GM19452 (cell line): ENCODE data around the gene ANKS1A.
"Not testable (repeated sequence)": the region's sequence is repeated elsewhere in the genome, so short reads cannot be mapped to it uniquely, and the experiment has no call there.

ENCODE experiments used
- ATAC-seq: cut with Tn5 transposase; IDR thresholded peaks from one replicate; pipeline ENCODE4 v1.9.1; 2021; ENCODE audit not compliant: unreplicated experiment

Gene ANKS1A

DNA sequence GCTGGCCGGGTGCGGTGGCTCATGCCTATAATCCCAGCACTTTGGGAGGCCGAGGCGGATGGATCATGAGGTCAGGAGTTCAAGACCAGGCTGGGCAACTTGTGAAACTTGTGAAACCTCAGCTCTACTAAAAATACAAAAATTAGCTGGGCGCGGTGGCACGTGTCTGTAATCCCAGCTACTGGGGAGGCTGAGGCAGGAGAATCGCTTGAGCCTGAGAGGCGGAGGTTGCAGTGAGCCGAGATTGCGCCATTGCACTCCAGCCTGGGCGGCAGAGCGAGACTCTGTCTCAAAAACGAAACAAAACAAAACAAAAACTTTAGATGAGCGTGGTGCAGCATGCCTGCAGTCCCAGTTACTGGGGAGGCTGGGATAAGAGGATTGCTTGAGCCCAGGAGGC, 3.2 kb upstream of the ANKS1A start:
- ATAC-seq = not testable (repeated sequence)

DNA sequence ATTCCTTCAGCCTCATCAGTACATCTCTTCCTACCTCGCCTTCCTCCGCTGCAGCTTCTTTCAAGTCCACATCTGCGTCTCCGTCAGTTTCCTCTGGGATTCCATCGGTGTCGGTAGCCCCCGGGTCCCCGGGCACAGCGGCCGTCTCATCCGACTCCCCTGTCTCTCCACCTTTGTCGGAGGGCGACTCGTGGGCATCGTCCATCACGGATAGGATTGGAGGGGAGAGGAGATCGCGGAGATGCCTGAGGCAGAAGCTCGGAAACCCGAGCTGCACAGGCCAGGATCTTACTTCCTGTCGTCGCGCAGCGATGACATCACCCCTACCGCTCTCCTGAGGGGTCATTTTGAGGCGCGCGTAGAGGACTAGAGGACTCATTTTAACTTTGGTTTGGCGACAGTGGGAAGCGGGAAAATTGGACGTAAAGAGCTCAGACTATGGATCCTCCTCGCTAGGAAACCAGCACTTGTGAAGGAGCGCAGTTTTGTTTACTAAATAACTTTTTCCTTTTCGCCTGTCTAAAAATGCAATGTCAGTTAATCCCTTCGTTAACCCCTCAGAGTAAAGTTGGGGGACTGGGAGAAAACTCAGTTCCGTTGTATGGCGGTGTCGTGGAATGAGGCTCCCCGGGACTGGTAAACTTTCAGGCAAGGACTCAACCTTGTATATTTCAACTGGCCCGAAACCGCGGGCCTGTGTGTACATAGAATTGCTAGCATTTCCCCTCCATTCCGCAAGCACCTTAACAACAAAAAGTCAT, 1.1 kb upstream of the ANKS1A start, which contains the start of gene TAF11:
TAF11 (minus strand) TSS at position 290 of the 761 bp plus-strand sequence; CDS start at position 205, 85 bp downstream.
- peak; percentile 68 for ATAC-seq

DNA sequence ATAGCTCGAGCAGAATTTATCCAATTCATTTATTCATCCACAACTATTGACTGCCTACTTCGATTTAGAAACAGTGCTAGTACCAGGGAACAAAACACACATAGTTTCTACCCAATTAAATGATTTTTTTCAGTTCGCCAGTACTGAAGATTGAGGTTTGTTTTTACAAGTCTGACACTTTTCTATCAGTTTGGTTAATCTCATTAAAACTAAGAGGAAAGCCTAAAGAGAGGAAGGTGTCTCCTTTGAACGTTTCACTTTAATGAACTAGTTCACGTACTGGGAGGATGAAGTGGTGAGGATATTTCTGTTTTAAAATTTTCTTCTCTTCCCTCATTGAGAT, 570 bp upstream of the ANKS1A start:
- ATAC-seq = no peak

DNA sequence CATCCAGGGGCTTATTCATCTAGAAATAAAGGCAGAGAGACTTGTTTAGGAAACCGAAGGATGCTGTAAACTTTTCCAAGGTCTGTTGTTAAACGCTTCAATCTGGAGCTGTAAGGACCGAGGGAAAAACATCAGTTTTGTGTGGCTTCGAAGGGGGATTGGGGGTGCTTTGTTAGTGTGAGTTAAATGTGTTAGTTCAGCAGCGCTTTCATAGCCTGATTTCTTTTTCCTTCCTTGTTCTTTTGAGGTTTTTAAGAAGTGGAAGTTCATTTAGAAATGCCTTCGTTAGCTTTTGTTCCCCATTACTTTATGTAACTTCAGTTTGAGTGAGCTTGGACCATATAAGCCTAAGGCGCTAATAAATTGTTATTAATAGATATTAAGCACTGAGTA, 1.5 kb downstream of the ANKS1A start:
- no peak for ATAC-seq

DNA sequence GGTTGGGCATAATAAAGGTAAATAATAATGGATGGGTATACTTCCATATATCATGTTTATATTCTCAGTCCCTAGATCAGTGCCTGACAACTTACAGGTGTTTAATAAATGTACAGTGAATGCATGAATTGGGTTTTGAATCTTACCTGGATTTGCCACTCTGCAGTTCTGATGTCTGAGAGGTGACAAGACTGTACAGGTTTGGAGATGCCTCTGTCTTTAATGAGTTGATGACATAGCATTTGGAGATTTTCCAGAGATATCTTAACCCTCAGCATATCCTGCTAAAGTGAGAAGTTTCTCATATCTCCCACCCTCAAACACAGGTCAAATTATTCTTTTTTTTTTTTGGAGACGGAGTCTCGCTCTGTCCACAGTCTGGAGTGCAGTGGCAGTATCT, 2.2 kb downstream of the ANKS1A start:
- no peak for ATAC-seq

DNA sequence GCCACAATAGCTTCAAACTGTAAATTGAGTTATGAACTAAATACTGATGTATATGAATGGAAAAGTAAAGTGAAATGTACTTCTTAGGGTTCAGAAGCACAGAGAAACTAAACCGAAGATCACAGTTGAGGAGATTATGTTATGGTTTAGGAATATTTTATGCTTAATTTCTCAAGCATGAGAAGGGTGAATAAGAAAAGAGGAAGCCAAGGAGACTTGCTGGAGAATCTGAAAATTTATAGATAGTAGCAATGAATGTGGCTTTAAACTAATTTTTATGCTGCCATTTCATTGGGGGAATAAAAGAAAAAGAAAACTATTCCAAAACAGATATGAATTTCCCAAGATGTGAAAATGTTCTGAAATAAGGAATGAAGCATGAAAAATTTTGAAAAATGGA, 5.6 kb downstream of the ANKS1A start:
- no peak for ATAC-seq

DNA sequence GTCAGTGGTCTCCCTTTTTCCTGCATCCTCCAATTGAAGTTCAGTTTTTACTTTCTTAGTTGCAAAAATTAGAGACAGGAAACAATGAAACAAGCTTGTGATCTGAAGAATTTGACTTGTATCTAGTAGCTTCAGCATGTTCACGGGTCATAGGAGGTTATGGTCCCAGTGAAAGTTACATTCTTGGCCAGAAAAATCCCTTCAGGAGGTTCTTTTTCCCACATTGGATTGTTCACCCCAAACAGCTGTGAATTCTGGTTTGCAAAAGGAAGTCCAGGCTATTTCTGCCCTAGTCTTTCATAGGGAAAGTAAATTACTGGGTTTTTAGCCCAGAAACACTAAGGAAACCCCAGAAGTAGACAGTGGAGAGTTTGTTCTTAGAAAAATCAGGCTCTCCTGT, 8.1 kb downstream of the ANKS1A start:
- no peak for ATAC-seq

DNA sequence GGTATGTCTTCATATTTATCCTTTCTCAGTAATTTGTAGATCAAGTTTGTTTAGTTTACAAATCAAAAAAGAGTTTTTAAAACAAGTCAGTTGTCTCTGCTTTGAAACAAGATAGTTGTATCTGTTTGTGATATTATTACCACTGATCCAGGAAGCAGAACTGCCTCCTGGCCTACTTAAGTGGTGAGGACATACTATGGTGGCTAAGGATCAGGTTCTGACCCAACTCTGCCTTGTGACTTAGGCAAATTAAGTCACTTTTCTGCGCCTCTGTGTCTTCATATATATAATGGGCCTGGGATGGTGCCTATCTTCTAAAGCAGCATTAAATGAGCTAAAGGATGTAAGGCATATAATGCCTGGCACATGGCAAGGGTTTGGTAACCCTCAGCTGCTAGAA, 8.7 kb downstream of the ANKS1A start:
- ATAC-seq = no peak

DNA sequence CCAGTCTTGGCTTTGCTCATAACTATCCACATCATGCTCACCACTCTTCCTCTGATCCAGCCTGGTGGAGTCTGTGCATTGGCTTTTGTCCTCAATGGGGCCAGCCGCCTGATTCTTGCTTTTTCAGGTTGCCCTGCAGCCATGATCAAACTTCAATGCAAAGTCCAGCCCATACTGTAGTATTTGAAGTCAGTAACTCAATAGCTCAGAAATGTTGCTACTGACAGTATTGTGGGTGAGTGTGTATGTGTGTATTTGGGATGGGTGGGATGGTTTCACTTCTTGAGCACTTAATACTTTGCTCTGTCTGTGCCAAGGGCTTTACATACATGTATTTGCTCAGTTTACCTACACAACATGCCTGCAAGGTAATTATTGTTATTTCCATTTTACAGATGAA, 10.7 kb downstream of the ANKS1A start:
- ATAC-seq = not testable (repeated sequence)

DNA sequence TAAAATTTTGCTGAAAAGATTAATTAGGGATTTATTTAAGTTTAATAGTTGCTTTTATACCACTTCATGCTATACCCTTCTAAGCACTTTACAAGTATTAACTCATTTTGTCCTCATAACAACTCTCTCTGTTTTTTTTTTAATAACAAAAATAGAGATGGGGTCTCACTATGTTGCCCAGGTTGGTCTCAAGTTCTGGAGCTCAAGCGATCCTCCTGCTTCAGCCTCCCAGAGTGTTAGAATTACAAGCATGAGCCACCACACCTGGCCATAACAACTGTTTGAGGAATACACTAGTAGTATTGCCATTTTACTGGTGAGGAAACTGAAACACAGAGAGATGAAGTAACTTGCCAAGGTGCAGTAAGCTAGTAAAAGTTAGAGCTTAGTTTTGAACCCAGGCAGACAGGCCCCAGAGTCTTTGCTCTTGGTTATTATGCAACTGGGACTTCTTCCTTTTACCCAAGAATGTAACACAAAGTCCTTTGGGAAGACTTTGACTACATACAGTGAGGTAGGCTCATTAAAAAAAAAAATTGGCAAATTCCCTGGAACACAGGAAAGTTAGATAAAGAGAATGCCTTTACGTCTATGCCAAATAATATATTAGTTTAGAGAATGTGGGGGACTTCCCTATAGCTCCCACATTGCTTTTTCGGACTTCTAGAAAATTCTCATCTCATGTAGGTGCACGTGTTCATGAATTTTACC, 11.4 kb downstream of the ANKS1A start:
- ATAC-seq = no peak

DNA sequence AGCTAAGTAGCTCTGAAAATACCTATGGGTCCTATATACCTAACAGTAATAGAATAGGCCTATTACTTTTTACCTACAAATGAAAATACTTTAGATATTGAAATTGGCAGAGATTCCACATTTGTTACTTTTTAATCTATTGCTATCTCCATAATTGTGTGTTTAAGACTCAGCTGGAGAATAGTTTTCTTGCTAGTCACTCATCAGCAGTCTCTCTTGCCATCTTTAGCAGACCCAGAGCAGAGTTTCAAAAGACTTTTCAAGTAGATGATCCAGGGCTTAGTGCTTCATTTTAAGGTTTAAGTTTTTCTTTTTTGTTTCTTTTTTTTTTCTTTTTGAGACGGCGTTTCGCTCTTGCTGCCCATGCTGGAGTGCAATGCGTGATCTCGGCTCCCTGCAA, 12.9 kb downstream of the ANKS1A start:
- ATAC-seq = no peak

DNA sequence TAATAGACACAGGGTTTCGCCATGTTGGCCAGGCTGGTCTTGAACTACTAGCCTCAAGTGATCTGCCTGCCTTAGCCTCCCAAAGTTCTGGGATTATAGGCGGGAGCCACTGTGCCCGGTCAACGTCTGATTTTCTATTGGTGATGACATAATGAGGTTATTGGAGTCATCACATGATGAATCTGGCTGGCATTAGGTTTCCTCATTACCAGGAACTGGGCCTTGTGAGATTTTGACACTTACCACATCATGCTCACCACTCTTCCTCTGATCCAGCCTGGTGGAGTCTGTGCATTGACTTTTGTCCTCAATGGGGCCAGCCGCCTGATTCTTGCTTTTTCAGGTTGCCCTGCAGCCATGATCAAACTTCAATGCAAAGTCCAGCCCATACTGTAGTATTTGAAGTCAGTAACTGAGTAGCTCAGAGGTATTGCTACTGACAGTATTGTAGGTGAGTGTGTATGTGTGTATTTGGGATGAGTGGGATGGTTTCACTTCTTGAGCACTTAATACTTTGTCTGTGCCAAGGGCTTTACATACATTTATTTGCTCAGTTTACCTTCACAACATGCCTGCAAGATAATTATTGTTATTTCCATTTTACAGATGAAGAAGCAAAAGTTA, 16.0 kb downstream of the ANKS1A start:
- no peak for ATAC-seq

DNA sequence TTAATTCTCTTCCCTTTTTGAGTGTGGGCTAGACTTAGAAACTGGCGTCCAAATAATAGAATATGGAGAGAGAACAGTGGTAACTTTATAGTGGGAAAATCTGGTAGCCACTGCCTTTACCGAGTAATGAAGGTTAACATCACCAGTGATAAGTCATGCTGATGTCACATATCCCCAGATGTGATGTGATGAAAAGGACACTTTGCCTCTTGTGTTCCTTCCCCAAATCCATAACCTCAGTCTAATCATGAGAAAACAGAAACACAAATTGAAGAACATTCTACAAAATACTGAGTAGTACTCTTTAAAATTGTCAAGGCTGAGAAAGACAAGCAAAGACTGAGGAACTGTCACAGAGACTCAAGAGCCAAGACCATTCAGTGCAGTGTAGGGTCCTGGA, 17.8 kb downstream of the ANKS1A start:
- no peak for ATAC-seq

DNA sequence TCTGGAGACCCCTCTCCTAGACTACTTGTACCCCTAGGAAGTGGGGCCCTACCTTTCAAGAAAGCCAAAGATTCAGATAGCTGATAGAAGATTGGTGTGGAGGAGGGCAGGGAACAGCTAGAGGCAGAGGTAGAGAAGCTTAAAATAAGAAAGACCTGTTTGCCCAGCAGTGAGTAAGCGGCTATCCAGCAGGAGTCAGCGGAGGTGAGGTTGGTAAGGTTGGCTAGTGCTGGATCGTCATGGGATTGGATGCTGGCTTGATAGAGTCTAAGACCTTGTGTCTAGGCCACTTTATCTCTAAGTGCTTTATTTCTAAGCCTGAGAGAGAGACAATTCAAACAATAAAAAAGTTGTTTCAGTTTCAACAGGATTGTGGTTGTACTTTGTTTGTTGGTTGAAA, 19.1 kb downstream of the ANKS1A start:
- no peak for ATAC-seq

DNA sequence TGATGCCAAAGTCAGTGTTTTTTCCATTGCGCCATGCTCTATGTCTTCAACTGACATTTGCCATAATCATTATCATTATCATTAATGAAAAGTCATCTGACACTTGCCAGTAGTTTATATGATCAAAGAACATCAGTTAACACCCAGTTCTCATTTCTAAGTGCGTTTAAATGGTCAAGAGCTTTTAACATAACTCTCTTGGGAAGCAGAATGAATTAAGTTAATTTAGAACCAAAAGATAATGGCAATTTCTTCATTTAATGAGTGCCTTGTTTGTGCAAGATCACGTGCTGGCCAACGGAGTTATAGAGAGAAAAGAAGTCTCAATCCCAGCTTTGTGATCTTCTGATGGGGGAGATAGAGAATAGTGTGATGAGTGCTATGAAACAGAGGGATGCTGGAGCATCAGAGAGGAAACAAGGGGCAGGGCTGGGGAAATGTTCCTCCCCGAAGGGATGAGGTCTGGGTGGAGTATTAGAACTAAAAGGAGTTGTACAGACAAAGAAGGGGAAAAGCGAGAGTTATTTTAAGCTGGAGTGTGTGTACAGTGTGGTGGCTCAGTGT, 20.3 kb downstream of the ANKS1A start:
- ATAC-seq = no peak

DNA sequence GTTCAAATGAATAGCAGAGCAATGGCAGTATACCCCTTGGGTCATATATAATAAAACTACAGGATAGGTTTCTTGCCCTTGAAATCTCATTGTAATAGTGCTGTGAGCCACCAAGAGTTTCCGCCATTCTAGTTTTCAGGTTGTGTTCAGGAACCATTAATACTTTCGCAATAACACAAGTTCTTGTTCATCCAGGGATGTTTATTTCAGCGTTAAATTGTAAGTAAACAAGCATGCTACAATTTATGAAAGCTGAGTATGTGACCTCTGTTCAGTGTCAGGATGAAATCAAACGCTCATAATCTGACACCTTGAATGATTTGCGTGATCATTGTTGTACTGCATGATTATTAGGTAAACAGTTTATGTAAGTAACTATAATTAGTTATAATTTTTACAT, 22.8 kb downstream of the ANKS1A start:
- ATAC-seq = no peak

DNA sequence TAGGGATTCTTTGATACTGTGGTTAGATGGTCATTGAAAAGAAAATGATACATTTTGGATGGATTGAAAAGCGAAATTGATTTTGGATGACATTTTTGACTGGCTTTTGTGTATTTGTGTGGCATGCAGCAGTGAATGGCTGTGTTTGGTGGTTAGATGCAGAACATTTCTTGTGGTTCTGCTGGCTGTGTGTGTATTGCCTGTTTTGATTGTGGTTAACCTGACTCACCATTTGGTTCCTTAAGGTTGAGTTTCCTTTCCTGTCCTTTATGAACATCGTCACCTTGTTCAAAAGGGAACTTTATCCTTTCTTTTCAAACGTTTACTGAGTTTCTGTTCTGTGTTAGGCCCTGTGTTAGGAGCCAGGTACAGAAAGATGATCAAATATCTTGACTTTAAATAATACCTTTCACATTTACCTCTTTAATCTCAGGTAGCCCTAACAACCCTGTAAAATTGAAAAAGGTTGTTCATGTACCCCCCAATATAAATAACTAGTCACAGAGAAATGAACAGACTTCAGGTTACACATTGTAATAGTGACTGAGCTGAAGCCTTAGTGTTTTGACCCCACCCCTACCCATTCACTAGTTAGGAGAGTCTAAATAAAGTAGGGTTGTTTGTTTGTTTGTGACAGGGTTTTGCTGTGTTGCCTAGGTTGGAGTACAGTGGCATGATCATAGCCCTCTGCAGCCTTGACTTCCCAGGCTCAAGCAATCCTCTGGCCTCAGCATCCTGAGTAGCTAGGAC, 23.8 kb downstream of the ANKS1A start:
- no peak for ATAC-seq

DNA sequence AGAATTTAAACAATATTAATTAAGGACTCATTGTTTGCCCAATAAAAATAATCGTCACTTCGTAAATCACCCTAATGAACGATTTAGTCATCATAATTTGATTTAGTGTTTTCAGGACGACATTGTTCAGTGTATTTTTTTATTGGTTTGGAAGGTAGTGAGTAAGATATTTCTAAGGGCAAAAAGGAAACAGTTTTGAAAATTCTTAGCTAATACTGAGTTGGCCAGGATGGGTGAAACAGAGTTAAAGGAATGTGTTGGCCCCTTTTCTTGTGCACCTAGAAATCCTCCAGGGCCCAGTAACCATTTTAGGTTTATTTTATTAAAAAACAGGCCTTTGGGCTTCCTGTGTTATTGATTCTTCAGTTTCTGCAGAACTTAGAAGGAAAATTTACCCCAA, 25.3 kb downstream of the ANKS1A start:
- no peak for ATAC-seq

DNA sequence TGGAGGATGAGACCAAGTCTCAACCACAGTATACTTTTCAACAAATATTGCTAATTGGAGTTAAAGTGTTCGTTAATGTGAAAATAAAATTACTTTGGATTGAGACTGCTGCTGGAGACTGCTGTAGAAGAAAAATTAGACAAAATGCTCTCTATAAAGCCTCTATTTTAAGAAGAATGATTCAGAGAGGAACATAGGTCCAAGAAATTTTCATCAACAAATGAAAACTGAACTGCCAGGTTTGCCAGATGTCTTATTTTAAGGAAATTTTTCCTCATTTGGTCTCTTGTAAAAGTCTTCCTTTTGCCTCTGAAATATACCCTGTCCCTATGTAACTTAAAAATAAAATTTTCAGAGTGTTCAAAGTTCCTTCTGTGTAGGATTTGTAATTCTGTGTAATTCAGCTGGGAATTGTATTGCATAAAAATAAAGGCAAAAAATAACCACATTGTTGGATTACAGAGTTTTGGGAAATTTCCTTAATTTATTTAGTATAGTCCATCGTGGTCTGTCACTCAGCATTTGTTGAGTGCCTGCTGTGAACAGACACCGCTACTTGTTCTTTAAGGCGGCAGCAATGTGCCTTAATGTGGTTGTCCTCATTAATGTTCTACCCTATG, 27.4 kb downstream of the ANKS1A start:
- ATAC-seq = no peak

DNA sequence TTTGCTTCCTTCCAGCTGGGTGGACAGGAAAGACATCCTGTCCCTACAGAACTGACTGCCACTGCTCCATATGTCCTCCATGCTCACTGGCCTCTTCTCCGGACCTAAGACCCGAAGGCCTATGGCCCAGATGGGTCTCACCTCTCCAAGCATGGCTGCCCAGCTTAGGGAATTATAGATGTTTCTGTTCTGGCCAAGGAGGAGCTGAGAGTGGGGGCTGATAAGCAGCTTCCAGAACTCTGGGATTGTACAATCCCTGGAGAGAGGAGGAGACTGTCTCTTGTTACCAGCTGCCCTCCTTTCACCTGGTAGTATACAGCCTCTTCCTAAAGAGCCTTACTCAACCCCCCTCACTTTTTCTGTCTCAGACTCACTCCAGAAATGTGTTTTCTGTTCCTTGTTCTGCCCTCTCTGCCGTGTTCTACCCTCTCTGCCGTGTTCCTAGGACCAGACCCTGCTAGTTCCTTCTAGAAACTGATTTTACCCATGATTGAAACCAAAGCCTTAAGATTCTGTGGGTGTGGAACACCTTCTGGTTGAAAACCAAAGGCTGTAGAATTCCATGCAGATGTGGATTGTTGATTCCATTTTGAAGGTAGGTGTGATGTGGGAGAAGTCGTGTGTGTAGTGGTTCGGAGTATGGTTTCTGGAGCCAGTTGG, 28.7 kb downstream of the ANKS1A start:
- ATAC-seq = no peak
